Breast epithelium (tissue), 4 donors: ENCODE results near the gene AK5. TPM values are rescaled to one million over a fixed set of nuclear protein-coding genes. Genes with fewer than 3 reads are reported as not detected.

Experiments
- DNase-seq, 2 donors: peaks; one replicate each; pipeline ENCODE4 v3.0.0-alpha.2; 2019; ENCODE audit warnings: low spot score in 2 of 2
- H3K27ac ChIP-seq, 2 donors: fragments of 200-600 bp; sonication (generic) in 1 of 2; one replicate each; pipeline ENCODE4 v1.5.1; 2016 to 2019; ENCODE audit warnings: mild to moderate bottlenecking in 1 of 2
- H3K27me3 ChIP-seq, 2 donors: fragments of 200-600 bp; sonication (generic) in 1 of 2; one replicate each; pipeline versions ENCODE4 v1.5.1 to v1.6.0; 2017 to 2019; ENCODE audit warnings: control low read depth in 1 of 2, mild to moderate bottlenecking in 1 of 2
- H3K36me3 ChIP-seq: fragments of 200-600 bp; one replicate; pipeline ENCODE4 v1.5.1; 2019
- H3K4me1 ChIP-seq, 2 donors: fragments of 200-600 bp; sonication (generic); one replicate each; pipeline ENCODE4 v1.5.1; 2016 to 2019; ENCODE audit warnings: control low read depth in 1 of 2
- H3K4me3 ChIP-seq, 3 donors: fragments of 200-600 bp; sonication (generic); 1 replicate in 2 of 3; 2 replicates in 1 of 3; pipeline ENCODE4 v1.5.1; 2016 to 2019; ENCODE audit warnings: mild to moderate bottlenecking in 3 of 3, moderate library complexity in 2 of 3
- H3K9me3 ChIP-seq, 2 donors: fragments of 200-600 bp; sonication (generic) in 1 of 2; one replicate each; pipeline ENCODE4 v1.5.1; 2016 to 2019; ENCODE audit warnings: control low read depth in 1 of 2
- POLR2A ChIP-seq: fragments of 450-650 bp; IDR thresholded peaks from one replicate; pipeline ENCODE4 v1.6.1; 2016; ENCODE audit warnings: antibody characterized with exemption, mild to moderate bottlenecking, moderate library complexity
- POLR2AphosphoS5 ChIP-seq, 3 donors: sonication (generic); formaldehyde crosslinking; IDR thresholded peaks; one replicate each; pipeline ENCODE4 v1.6.1; 2017; ENCODE audit warnings: antibody characterized with exemption in 3 of 3
- intact Hi-C: fragments of 100-400 bp; cut with DNase I; formaldehyde crosslinking; loops from one replicate; pipeline ENCODE4 v1.15.1; 2023; ENCODE audit warnings: low total_unique reads
- total RNA-seq, 3 donors: library from RNA; depleted of rRNA; stranded (reverse); fragments of >200 nt; gene quantifications; one replicate each; pipeline ENCODE4 v1.1.0, GENCODE V29; 2016
- TF ChIP-seq, protein P1 (sequence below), 3 donors: fragments of 450-650 bp; IDR thresholded peaks; one replicate each; pipeline ENCODE4 v1.5.1; 2016 to 2017; ENCODE audit warnings: antibody characterized with exemption in 3 of 3, mild to moderate bottlenecking in 3 of 3, moderate library complexity in 3 of 3

Gene AK5
- total RNA-seq, 3 donors from 2014 or later: under 0.01 to 111 (median 30.8) TPM

DNA sequence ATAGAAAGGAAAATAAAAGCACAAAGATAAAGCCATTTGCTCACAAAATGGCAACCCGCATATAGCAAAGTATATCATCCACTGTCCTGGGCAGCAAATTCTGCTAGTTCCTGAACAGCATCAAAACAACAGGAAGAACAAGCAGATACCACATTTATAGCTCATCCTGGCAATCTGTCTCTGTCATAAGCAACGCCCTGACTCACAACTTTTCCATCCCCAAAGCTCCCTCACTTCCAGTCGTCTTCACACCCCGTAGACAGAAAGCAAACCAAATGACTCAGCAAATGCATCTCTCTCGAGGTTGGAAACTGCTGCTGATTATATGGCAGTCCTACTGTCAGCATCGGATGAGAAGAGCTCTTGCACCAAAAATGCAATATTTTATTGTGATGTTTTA lies 65.8 kb downstream of the AK5 start:
- H3K4me1 ChIP-seq: no peaks in the 10 kb centered on the region
- TF ChIP-seq, protein P1, sequence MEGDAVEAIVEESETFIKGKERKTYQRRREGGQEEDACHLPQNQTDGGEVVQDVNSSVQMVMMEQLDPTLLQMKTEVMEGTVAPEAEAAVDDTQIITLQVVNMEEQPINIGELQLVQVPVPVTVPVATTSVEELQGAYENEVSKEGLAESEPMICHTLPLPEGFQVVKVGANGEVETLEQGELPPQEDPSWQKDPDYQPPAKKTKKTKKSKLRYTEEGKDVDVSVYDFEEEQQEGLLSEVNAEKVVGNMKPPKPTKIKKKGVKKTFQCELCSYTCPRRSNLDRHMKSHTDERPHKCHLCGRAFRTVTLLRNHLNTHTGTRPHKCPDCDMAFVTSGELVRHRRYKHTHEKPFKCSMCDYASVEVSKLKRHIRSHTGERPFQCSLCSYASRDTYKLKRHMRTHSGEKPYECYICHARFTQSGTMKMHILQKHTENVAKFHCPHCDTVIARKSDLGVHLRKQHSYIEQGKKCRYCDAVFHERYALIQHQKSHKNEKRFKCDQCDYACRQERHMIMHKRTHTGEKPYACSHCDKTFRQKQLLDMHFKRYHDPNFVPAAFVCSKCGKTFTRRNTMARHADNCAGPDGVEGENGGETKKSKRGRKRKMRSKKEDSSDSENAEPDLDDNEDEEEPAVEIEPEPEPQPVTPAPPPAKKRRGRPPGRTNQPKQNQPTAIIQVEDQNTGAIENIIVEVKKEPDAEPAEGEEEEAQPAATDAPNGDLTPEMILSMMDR (IDR thresholded peaks at IDR 0.05): no peak
- no peak for DNase-seq
- no peaks in the 10 kb centered on the region for H3K27me3 ChIP-seq
- H3K4me3 ChIP-seq: no peak overlapping the region
- H3K9me3 ChIP-seq: no peaks in the 10 kb centered on the region
- H3K36me3 ChIP-seq: no peaks in the 10 kb centered on the region
- H3K27ac ChIP-seq: no peak overlapping the region
- intact Hi-C loops: no loop called here

DNA sequence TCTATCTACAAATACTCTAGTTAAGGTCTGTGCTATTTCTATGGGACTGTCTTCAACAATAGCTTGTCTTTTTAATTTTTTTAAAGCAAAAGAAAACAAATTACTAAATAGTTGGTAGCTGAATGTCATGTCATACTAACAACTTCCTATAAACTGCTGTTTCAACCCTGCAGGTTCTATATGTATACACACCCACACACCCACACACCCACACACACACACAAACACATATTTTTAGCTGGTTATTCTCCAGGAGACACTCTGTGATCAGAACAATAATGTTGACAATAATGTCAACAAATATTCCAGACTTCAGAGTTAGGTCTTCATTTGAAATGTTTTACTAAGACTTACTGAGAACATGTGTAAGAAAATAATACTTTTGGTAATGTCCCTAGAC lies 66.7 kb downstream of the AK5 start:
- TF ChIP-seq POLR2AphosphoS5 (IDR thresholded peaks at IDR 0.05) (no peak), POLR2A (no peak)
- TF ChIP-seq, protein P1 (IDR thresholded peaks at IDR 0.05): no peak
- Histone ChIP-seq H3K27me3 (no peaks in the 10 kb centered on the region), H3K4me3 (no peak overlapping the region), H3K9me3 (no peaks in the 10 kb centered on the region), H3K36me3 (no peaks in the 10 kb centered on the region), H3K27ac (no peak overlapping the region), H3K4me1 (no peaks in the 10 kb centered on the region)
- DNase-seq: no peak
- intact Hi-C loops: no loop called here

DNA sequence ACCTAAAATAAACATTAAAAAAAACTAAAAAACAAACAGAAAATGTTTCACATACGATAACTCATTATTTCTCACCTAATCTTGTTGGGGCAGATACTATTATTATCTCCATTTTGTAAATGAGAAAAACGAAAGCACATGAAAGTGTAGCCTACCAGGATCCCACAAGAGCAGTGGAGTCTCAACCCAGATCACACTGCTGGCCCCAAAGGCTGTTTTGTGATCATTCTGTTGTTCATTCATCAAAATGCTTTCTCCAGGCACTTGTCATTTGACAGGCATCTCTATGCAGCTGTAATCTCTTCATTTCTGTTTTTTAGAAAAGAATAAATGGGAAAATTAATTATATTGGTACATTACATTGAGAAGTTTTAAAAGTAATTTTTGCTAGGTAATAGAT lies 67.5 kb downstream of the AK5 start:
- H3K4me1 ChIP-seq: no peaks in the 10 kb centered on the region
- H3K27ac ChIP-seq: no peak overlapping the region
- TF ChIP-seq POLR2A: no peak
- TF ChIP-seq, protein P1 (IDR thresholded peaks at IDR 0.05): no peak
- TF ChIP-seq POLR2AphosphoS5 (IDR thresholded peaks at IDR 0.05): no peak
- H3K4me3 ChIP-seq: no peak overlapping the region
- H3K9me3 ChIP-seq: no peaks in the 10 kb centered on the region
- intact Hi-C loops: no loop called here
- no peak for DNase-seq
- no peaks in the 10 kb centered on the region for H3K27me3 ChIP-seq
- H3K36me3 ChIP-seq: no peaks in the 10 kb centered on the region

DNA sequence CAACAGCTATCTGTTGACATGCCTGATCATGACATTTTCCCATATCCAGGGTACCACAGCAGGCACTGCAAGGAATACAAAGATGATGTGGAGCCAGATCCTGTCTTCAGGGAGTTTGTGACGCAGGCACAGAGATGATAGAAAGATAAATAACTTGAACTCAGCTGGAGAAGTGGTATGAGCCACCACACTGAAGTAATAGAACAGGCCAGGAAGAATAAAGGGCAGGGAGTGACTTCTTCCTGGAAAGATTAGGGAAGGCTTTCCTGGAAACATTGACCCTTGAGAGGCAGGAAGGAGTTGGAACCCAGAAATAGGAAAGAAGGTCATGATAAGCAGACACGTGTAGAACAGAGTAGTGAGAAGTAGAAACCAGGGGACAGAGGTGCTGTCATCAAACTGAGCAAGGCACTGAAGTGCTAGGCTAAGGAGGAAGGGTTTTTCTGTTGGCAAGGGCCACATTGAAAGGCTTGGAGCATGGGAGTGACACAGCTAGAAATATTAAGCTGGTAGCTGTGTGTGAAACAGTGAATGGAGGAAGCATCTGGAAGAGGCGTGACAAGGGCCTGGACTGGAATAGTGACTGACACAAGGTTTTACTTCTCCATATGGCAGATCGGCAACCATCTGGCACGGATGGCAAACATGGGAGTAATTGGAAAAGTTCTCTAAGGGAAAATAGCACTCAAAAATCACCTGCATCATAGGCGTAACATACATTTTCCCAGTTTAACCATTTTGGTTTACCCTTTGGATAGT lies 68.4 kb downstream of the AK5 start:
- Histone ChIP-seq H3K27ac (no peak overlapping the region), H3K36me3 (no peaks in the 10 kb centered on the region), H3K4me1 (no peaks in the 10 kb centered on the region), H3K4me3 (no peak overlapping the region), H3K27me3 (no peaks in the 10 kb centered on the region), H3K9me3 (no peaks in the 10 kb centered on the region)
- no peak for DNase-seq
- intact Hi-C loops: no loop called here
- TF ChIP-seq, protein P1 (IDR thresholded peaks at IDR 0.05): no peak
- no peak for TF ChIP-seq POLR2A
- no peak for TF ChIP-seq POLR2AphosphoS5 (IDR thresholded peaks at IDR 0.05)

DNA sequence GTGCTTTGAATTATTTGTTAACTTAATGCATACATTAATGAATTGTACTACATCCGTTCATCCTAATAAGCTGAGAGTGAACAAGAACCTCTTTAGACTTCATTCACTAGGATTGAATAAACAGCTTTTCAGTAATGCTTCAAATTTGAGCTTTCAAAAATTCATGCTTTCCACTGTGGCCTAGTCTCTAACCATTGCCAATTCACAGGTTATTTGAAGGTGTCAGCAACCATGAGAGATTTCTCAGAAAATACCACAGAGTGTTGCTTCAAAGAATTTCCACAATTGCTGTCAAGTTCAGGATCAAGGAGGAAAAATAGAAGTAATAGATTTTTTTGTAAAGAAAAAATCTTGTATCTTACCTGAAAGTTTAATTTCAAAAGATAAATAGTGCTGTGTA lies 72.7 kb downstream of the AK5 start:
- Histone ChIP-seq H3K9me3 (no peaks in the 10 kb centered on the region), H3K4me3 (no peak overlapping the region), H3K4me1 (no peaks in the 10 kb centered on the region), H3K27me3 (no peaks in the 10 kb centered on the region), H3K27ac (no peak overlapping the region), H3K36me3 (no peaks in the 10 kb centered on the region)
- intact Hi-C loops: no loop called here
- no peak for DNase-seq
- TF ChIP-seq POLR2AphosphoS5 (IDR thresholded peaks at IDR 0.05): no peak
- TF ChIP-seq, protein P1 (IDR thresholded peaks at IDR 0.05): no peak
- no peak for TF ChIP-seq POLR2A
